ENCODE data around the gene DCDC2B. TPM values are rescaled to one million over a fixed set of nuclear protein-coding genes. Genes with fewer than 3 reads are reported as not detected.

Gene DCDC2B
- total and polyA plus RNA-seq, 2 donors from 2014 or later, result not detected

DNA sequence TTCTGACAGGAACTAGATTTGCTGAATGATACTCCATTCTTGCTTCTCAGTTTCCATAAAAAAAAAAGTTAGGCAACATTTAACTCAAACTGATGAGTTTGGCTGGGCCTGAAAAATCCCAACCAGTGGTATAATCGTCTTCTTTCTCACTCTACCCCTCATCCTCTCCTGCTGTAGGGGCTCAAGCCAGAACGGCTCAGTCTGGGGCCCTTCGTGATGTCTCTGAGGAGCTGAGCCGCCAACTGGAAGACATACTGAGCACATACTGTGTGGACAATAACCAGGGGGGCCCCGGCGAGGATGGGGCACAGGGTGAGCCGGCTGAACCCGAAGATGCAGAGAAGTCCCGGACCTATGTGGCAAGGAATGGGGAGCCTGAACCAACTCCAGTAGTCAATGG is 27.8 kb upstream of the DCDC2B start:
- Histone ChIP-seq H3K27ac (ENCODE audit: low read depth in 2 of 2, low read length in 2 of 2) (peak overlapping the region in 1 of 2 donors; percentile 49), H3K4me1 (ENCODE audit: control insufficient read depth in 2 of 3, insufficient read depth in 2 of 3, low read depth in 1 of 3, low read length in 3 of 3) (peaks cover 5 to 22% (median 19%) of the 10 kb centered on the region in 3 donors), H3K9ac (ENCODE audit: low read length in 3 of 3) (peak overlapping the region in 2 of 3 donors; percentile 14 to 94), H3K27me3 (ENCODE audit: control insufficient read depth, insufficient read depth, low read length) (no peaks in the 10 kb centered on the region), H3K9me3 (ENCODE audit: control insufficient read depth in 2 of 3, insufficient read depth in 1 of 3, low read length in 3 of 3) (no peaks in the 10 kb centered on the region), H3K36me3 (ENCODE audit: control insufficient read depth in 2 of 3, insufficient read depth in 3 of 3, low read length in 3 of 3) (peaks cover 0 to 23% (median 9%) of the 10 kb centered on the region in 3 donors), H3K4me3 (ENCODE audit: low read length in 3 of 3) (peak overlapping the region in 2 of 3 donors; percentile 62 to 76)
- TF ChIP-seq, protein P1, sequence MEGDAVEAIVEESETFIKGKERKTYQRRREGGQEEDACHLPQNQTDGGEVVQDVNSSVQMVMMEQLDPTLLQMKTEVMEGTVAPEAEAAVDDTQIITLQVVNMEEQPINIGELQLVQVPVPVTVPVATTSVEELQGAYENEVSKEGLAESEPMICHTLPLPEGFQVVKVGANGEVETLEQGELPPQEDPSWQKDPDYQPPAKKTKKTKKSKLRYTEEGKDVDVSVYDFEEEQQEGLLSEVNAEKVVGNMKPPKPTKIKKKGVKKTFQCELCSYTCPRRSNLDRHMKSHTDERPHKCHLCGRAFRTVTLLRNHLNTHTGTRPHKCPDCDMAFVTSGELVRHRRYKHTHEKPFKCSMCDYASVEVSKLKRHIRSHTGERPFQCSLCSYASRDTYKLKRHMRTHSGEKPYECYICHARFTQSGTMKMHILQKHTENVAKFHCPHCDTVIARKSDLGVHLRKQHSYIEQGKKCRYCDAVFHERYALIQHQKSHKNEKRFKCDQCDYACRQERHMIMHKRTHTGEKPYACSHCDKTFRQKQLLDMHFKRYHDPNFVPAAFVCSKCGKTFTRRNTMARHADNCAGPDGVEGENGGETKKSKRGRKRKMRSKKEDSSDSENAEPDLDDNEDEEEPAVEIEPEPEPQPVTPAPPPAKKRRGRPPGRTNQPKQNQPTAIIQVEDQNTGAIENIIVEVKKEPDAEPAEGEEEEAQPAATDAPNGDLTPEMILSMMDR (IDR thresholded peaks at IDR 0.05; ENCODE audit: borderline replicate concordance, extremely low read depth, insufficient read depth), result no peak
- FAIRE-seq (no peak), DNase-seq (no peak)
- intact Hi-C loops (cut with DNase I), result no loop called here

DNA sequence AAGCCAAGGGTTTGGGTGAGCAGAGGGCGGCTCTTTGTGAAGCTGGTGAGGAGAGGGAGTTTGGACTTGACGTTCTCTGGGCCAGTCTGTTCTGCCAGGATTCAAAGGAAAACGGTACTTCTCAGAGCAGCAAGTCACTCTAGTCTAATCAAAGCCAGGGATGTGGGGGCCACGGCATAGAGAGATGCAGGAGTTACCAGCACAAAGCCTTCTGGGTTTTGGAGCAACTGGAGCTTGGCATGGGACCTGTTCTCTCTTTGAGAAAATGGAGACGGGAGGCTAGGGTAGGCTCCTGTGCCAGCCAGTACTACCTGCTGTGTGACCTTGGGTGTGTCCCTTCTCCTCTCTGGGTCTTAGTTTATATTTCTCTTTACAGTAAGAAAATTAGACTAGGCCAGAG is 27.3 kb upstream of the DCDC2B start:
- FAIRE-seq, result no peak
- Histone ChIP-seq H3K36me3 (ENCODE audit: control insufficient read depth in 2 of 3, insufficient read depth in 3 of 3, low read length in 3 of 3) (peaks cover 0 to 28% (median 13%) of the 10 kb centered on the region in 3 donors), H3K4me1 (ENCODE audit: control insufficient read depth in 2 of 3, insufficient read depth in 2 of 3, low read depth in 1 of 3, low read length in 3 of 3) (peaks cover 5 to 22% (median 19%) of the 10 kb centered on the region in 3 donors), H3K27ac (ENCODE audit: low read depth in 2 of 2, low read length in 2 of 2) (no peak overlapping the region), H3K27me3 (ENCODE audit: control insufficient read depth, insufficient read depth, low read length) (no peaks in the 10 kb centered on the region), H3K9ac (ENCODE audit: low read length in 3 of 3) (no peak overlapping the region), H3K4me3 (ENCODE audit: low read length in 3 of 3) (no peak overlapping the region), H3K9me3 (ENCODE audit: control insufficient read depth in 2 of 3, insufficient read depth in 1 of 3, low read length in 3 of 3) (no peaks in the 10 kb centered on the region)
- intact Hi-C loops (cut with DNase I), result no loop called here
- TF ChIP-seq, protein P1 (IDR thresholded peaks at IDR 0.05; ENCODE audit: borderline replicate concordance, extremely low read depth, insufficient read depth), result no peak
- no peak for DNase-seq

DNA sequence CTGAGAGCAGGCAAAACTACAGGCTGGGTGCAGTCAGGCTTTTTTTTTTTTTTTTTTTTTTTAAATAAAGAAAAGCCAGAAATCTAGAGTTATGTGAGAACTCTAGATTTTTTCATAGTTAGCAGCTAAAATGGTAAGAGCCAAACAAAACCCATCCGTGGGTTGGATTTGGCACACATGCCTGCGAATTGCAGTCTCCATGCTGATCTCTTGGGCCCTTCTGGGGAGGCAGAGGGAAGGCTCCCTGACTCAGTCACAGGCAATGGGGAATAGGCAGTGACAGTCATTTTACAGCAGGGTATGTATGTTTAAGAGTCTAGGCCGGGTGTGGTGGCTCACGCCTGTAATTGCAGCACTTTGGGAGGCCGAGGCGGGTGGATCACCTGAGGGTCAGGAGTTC is 26.8 kb upstream of the DCDC2B start:
- DNase-seq, result no peak
- intact Hi-C loops (cut with DNase I), result no loop called here
- H3K9ac ChIP-seq (ENCODE audit: low read length in 3 of 3), result no peak overlapping the region

More for the DNA sequence above, 26.8 kb upstream of the DCDC2B start:
- TF ChIP-seq, protein P1 (IDR thresholded peaks at IDR 0.05; ENCODE audit: borderline replicate concordance, extremely low read depth, insufficient read depth), result no peak
- Histone ChIP-seq H3K27ac (ENCODE audit: low read depth in 2 of 2, low read length in 2 of 2) (no peak overlapping the region), H3K4me1 (ENCODE audit: control insufficient read depth in 2 of 3, insufficient read depth in 2 of 3, low read depth in 1 of 3, low read length in 3 of 3) (peaks cover 5 to 22% (median 19%) of the 10 kb centered on the region in 3 donors), H3K27me3 (ENCODE audit: control insufficient read depth, insufficient read depth, low read length) (no peaks in the 10 kb centered on the region), H3K36me3 (ENCODE audit: control insufficient read depth in 2 of 3, insufficient read depth in 3 of 3, low read length in 3 of 3) (peaks cover 0 to 29% (median 15%) of the 10 kb centered on the region in 3 donors), H3K4me3 (ENCODE audit: low read length in 3 of 3) (no peak overlapping the region), H3K9me3 (ENCODE audit: control insufficient read depth in 2 of 3, insufficient read depth in 1 of 3, low read length in 3 of 3) (no peaks in the 10 kb centered on the region)
- FAIRE-seq, result no peak

Data from kidney (tissue), 14 donors.